GM12874 (cell line): ENCODE data around the gene BTNL8.

Experiments used
- TF ChIP-seq, protein P1 (sequence below): IDR thresholded peaks from 2 replicates; pipeline ENCODE4 v1.5.1; 2011; ENCODE audit warnings: low read depth, mild to moderate bottlenecking, control low read depth, low read length, moderate library complexity; ENCODE audit not compliant: insufficient read depth

Gene BTNL8

GRCh38 chr5:180860273-180860886, 38.6 kb upstream of the BTNL8 start:
- TF ChIP-seq, protein P1, sequence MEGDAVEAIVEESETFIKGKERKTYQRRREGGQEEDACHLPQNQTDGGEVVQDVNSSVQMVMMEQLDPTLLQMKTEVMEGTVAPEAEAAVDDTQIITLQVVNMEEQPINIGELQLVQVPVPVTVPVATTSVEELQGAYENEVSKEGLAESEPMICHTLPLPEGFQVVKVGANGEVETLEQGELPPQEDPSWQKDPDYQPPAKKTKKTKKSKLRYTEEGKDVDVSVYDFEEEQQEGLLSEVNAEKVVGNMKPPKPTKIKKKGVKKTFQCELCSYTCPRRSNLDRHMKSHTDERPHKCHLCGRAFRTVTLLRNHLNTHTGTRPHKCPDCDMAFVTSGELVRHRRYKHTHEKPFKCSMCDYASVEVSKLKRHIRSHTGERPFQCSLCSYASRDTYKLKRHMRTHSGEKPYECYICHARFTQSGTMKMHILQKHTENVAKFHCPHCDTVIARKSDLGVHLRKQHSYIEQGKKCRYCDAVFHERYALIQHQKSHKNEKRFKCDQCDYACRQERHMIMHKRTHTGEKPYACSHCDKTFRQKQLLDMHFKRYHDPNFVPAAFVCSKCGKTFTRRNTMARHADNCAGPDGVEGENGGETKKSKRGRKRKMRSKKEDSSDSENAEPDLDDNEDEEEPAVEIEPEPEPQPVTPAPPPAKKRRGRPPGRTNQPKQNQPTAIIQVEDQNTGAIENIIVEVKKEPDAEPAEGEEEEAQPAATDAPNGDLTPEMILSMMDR, result peak; percentile 17; the same call in 1 of the 2 replicates

GRCh38 chr5:180860887-180861822, 37.8 kb upstream of the BTNL8 start, which contains the start of gene ZFP62:
TSS of gene ZFP62 (minus strand) at chr5:180861276. CDS start at chr5:180861219, 57 bp downstream.
- TF ChIP-seq, protein P1, result no peak; the same call in 1 of the 2 replicates

GRCh38 chr5:180862645-180863044, 36.3 kb upstream of the BTNL8 start:
- TF ChIP-seq, protein P1, result no peak

GRCh38 chr5:180865981-180866695, 32.8 kb upstream of the BTNL8 start:
- TF ChIP-seq, protein P1, result no peak

GRCh38 chr5:180866985-180867384, 32.0 kb upstream of the BTNL8 start:
- TF ChIP-seq, protein P1, result no peak

- TF ChIP-seq, protein P1, result peak; percentile 68
Measured at GRCh38 chr5:180868960-180869359, 30.0 kb upstream of the BTNL8 start.

DNA sequence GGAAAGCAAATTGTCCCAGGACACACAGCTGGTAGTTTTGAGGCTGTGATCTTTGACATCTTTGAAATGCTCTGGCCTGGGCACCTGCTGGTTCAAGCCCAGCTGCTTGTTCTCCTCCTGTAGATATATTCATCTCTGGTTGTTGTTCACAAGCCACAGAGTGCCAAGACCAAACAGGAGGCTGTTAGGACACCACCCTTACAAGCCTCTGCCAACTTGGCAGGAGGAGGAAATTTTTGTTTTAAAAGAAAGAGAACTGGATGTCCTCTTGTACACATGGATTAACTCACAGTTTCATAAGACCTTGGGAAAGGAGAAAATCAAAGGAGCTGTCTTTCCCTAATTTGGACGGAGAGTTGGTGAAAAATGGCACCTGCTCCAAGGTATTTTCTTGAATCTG, 29.4 kb upstream of the BTNL8 start:
- TF ChIP-seq, protein P1, result no peak
